PC-3 (cell line): ENCODE data around the gene AMPD3.

Experiments
- CTCF ChIP-seq: fragments of 300-600 bp; sonication (generic); conservative IDR thresholded peaks from 2 replicates; pipeline ENCODE4 v1.5.1; 2017; ENCODE audit warnings: antibody characterized with exemption, low read depth, mild to moderate bottlenecking, low read length
- EZH2 ChIP-seq: fragments of 300-600 bp; sonication (generic); IDR thresholded peaks from one replicate; pipeline ENCODE4 v1.6.1; 2017; ENCODE audit warnings: antibody characterized with exemption, mild to moderate bottlenecking, low read length; ENCODE audit not compliant: unreplicated experiment

- no peak for TF ChIP-seq CTCF
- TF ChIP-seq EZH2 = no peak
Measured at GRCh38 chr11:10490398-10491241, 35.6 kb downstream of the AMPD3 start.
